GM21423 (cell line): Measurements from ENCODE around the gene NPR2.

Experiments
- ATAC-seq: cut with Tn5 transposase; IDR thresholded peaks from one replicate; pipeline ENCODE4 v1.9.1; 2021; ENCODE audit warnings: mild to moderate bottlenecking, moderate library complexity; ENCODE audit not compliant: unreplicated experiment

NPR2 gene

DNA sequence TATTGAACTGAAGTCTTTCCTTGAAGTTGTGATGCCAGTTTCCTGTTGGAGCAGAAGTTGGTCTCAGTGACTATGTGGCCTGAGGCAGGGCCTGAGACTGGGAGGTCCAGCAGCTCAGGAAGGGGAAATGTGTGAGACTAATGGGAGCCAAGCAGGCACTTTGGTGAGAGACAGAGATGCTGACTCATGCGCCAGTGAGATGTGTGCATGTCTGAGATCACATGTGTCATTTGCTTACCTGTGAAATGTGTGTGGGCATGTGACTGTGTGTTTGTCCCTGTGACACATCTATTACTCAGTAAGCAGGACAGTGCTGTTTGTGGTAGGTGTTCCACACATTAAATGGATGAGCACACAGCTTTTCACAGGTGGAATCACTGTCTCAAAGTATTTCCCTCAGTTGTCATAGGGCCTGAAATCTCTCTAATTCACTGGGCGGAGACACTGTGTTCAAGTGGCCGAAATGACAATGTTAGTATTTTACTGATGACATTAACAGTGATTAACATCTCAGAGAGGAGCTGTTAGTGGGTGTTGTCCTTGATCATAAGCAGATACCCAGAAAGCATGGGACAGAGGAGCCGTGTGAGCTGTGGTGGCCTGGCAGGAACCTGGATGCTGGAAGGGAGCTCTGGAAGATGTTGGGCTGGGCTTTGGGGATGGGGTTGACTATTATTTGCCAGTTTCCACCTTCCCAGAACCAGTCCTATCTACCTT is 7.4 kb downstream of the NPR2 start:
- ATAC-seq = no peak

DNA sequence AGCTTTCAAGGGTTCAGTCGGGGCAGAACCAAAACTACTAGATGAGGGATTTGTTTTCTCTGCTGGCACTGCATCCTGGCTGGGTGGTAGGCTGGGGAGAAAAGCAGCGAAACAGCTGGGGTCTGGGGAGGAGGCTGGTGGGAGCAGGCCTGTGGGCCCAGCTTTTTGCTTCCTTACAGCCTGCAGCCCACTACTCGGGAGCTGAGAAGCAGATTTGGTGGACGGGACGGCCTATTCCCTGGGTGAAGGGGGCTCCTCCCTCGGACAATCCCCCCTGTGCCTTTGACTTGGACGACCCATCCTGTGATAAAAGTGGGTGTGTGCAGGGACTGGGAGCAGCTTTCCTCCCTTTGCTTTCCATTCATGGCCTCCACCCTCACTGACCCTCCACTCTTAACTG is 9.1 kb downstream of the NPR2 start:
- ATAC-seq = no peak

DNA sequence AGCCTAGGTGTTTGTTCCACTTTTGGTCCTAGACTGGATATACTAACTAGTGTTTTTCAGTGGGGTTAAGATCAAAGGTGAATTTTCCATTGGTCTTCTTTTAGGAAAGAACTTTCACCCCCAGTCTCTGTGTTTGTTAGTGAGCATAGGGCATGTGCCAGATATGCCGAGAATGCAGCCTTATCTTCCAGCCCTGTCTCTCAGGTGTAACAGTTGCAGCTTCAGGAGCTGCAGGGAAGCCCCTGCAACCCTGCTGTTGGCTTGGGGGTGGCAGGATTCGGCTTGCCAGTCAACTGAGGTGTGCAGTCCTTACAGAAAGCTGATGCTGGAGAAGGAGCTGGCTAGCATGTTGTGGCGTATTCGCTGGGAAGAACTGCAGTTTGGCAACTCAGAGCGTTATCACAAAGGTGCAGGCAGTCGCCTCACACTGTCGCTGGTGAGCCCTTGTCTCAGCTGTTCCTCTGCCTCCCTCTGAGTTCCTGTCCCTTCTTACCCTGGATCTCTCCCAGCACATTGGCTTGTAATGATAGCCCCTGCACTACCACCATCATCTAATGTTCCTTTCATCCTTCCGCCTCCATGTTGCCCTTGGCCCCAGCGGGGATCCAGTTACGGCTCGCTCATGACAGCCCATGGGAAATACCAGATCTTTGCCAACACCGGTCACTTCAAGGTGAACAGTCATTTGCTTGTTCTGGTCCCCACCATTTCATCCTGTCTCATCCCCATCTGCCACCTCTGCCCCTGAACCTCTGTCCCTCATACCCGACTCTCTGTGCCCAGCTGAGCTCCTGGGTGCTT is 10.1 kb downstream of the NPR2 start:
- ATAC-seq = no peak

DNA sequence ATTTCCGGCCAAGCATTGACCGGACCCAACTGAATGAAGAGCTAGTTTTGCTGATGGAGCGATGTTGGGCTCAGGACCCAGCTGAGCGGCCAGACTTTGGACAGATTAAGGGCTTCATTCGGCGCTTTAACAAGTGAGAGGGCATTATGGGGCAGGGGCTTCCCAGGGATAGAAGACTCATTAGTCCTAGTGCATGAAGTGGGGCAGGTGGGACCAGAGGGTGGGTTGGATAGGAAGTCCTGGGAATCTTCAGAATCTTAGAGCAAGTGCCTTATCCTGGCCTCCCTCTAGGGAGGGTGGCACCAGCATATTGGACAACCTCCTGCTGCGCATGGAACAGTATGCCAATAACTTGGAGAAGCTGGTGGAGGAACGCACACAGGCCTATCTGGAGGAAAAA is 14.7 kb downstream of the NPR2 start:
- no peak for ATAC-seq

DNA sequence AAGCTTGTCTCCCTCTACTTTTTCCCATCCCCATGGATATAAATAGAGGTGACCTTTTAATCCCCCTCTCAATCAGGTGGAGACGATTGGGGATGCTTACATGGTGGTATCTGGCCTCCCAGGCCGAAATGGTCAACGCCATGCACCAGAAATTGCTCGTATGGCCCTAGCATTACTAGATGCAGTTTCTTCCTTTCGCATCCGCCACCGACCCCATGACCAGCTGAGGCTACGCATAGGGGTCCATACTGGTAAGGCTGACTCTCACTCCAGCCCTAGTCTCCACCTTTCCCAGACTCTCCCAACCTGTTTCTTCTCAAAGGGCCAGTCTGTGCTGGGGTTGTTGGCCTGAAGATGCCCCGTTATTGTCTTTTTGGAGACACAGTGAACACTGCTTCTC is 17.0 kb downstream of the NPR2 start:
- ATAC-seq = no peak

DNA sequence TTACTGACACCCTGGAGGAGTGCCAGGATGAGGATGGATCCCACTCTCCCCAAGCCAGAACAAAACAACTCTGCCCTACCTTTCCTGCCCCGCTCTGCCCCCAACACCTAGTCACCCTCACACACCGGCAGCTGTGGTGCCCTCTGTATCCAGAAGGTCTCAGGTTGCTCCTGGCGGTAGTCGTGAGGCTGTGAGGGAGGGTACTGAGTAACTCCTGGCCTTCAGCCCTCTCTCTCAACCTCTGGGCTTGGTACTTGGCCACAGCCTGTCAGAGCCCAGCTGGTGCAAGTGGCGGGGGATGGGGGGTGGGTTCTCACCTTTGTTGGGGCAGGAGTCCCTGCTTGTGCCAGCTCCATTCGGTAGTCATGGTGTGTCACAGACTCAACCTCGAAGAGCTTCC is 18.7 kb downstream of the NPR2 start:
- ATAC-seq = no peak

DNA sequence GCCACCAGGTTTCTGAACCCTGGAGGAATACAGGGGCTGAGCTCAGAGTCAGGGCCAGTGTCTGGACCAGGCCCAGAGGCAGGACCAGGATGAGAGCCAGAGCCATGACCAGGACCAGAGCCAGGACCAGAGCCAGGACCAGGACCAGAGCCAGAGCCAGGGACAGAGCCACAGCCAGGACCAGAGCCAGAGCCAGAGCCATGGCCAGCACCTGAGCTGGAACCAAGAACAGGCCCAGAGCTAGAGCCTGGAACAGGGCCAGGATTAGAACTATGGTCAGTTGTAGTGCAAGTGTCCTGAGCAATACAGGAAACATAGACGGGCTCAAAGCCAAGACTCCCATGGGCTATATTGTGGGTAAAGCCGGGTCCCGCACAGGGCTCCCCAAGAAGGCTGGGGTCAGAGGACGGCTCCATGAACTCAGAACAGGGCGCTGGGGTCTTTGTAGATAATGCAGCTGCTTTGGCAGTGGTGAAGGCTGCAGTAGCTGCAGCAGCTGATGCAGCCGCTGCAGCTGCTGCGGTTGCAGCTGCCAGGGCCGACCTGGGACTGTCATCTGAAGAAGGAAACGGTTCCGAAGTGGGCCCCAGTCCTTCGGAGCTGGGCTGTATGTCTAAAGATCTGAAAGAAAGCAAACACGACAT is 20.1 kb downstream of the NPR2 start:
- ATAC-seq = no peak

DNA sequence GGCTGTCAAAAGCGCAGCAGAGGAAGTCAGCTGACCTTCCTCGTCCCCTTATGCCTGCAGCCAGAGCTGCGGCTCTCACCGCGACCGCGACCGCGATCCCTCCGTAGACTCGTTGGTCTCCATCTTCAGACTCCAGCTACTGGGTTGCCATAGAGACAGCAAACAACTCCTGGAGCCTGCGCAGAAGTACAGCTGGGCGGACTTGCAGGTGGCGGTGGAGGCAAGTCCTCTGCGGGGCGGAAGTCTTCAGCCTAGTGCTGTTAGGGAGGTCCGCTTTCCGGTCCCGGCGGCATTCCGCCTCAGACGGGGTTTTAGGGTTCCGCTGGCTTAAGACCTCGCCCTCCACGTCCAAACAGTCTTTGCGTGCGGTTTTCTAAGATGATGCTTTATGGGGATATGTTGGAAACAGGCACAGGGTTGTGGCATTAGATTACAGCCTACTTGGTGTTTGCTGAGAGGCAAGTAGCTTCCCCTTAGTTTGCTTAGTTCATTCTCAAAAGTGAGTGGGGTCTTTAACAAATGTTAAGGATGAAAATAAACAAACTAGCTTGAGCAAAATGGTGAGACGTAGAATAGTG is 20.7 kb downstream of the NPR2 start, which contains the start of gene SPAG8:
TSS of gene SPAG8 (minus strand) at position 238 of the 578 bp plus-strand sequence. CDS start at position 123, 115 bp downstream.
- ATAC-seq = peak; percentile 67

DNA sequence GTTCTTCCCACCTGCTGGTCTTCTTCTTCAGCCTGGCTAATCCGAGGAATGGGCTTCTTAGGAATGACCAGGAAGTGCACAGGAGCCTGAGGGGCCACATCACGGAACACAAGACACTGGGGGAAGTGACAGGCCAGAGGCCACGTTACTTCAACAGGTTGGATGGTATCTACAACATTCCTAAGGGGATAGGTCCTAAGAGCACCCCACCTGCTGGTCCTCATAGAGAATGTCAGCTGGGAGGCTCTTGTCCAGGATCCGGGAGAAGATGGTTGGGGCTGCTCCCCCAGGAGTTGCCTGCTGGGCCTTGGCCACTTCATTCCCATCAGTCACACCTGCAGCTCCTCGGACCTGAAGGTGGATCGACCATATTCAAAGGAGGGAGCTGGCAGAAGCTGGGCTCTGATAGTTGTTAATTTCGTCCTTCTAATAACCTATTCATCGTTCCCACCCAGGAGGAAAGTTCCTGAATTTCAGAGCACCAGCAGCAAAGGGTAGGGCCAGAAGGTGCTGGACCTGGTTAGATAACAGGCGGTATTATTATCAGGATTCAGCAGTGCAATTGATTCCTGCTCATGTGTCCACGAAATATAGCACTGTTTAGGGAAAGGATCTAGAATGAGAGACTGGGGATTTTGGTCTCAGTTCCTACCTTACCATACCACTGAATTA is 22.2 kb downstream of the NPR2 start:
- no peak for ATAC-seq

DNA sequence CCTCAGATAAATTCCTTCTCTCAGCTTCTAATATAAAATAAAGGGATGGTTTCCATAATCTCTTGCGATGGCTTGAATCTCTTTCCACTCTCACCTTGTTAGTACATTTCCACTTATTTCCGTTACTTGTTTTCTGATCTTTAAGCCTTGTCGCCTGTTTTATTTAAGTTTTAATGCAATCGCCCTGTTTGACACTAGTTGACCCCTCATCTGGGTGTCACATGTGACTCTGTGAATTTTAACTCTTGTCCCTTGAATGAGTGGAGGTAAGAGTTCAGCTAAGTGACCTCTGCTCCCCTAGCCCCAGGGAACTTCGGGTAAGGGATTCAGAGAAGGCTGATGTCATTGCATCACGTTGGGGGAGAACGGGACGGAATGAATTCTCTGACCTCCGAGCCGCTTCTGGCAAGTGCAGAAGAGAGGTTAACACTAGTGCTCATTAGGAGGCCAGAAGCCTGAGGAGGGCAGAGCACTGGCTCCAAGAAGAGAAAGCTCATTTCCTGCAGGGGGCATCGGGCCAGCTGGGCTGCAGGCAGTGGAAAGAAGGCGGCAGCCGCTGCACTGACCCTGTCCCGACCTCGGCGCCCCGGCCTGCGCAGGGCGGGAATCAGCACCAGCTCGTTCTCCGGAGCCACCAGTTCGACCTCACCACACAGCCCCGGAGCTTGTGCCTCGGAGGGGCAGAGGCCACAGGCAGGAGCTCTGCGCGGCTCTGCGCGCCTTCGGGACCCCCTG is 22.9 kb downstream of the NPR2 start:
- ATAC-seq = peak; percentile 19

DNA sequence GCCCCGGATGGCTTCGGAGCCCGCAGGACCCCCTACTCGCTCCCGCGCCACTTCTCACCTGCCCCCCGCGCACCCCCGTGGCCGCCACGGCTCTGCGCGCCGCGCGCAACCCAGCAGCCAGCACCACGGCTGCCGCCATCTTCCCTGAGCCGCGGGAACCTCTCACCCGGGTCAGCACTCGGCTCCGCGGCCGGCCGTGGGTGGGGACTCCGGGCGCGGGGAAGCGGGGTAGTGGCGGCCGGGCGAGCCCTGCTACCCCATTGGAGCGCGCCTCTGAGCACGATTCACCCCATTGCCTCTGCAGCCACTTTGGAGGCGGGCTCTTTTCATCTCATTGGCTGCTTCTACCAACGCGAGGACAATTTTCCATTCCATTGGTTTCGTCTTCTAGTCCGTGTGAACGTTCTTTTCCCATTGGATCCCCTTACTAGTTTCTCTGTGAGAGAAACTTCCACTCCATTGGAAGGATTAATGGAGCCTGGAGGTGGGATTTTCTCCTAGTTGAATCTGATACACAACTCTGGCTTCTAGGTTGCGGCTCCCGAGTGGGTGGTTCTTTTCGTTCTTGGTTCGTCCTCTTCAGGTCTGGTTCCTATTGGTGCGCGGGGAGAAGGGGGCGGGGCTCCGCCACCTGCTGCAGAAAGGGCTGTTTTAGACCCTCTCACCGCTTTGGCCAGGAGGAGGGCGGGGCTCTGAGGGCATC is 23.6 kb downstream of the NPR2 start, which contains the start of gene HINT2:
TSS of gene HINT2 (minus strand) at position 202 of the 703 bp plus-strand sequence. CDS start at position 139, 63 bp downstream.
- peak; percentile 66 for ATAC-seq

DNA sequence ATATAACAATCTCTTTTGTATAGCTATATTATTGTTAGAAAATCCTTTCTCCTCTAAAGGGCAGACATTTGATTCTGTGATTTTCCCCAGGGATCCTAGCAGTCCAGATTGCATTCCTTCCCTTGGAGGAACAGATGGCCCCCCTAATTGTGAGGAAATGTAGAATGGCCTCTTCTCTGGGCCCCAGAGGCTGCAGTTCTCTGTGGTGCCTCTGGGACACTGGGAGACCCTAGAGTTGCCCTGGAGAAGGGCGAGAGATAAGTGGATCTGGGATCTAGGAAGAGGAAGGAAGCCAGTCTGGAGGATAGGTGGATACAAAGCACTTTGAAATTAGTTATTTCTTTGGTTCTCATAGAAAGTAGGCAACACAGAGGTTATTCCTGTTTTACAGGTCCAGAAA is 25.3 kb downstream of the NPR2 start:
- no peak for ATAC-seq

DNA sequence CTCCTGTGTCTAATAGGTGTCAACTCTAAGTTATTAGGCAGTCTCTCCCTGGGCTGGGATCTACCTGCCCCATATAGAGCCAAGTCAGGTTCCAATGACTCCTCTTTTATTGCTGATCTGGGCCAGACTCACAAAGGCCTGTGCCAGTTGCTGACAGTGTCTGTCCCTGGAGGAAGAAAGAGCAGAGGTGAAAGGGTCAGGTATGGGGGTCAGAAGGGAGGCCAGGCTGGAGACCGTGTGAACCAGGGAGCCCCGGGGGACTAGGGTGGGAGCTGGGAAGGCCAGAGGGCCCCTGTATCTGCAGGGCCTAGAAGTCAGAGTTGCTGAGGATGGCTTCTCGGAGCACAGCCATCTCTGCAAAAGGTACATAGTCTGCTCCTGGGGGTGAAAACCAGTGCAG is 26.9 kb downstream of the NPR2 start:
- ATAC-seq = no peak

DNA sequence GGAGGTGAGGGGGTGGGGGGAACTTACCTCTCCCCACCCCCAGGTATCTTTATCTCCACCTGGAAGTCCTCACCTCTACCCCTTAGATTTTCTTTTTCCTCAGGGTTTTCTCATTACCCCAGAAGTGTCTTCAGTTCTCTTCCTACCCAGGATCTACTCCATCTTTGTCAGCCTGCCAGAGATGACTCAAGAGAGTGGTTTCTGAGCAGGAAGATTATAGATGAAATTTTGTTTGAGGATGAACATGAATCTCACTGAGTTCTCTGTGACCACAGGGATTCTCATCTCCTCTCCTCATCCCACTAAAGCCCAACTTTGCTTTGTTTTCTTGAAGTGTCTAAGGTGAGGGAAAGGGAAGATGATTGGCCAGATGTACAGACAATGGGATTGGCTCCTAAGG is 28.7 kb downstream of the NPR2 start:
- ATAC-seq = no peak

DNA sequence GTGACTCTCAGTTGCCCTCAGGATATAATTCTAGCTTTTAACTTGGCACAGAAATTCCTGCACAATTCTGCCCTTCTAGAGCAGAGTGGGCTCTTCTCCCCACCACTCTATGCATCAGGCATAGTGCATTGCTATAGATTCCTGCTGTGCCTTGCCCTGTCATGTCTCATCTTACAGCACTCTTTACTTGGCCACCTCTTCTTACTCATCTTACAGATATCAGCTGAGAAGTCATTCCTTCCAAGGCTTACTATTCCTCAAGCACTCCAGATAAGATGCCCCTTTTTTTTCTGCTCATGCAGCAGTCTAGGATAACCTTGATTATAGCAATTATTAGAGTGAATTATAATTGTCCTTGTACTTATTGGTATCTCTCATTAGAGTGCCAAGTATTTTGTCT is 31.5 kb downstream of the NPR2 start:
- ATAC-seq = no peak

DNA sequence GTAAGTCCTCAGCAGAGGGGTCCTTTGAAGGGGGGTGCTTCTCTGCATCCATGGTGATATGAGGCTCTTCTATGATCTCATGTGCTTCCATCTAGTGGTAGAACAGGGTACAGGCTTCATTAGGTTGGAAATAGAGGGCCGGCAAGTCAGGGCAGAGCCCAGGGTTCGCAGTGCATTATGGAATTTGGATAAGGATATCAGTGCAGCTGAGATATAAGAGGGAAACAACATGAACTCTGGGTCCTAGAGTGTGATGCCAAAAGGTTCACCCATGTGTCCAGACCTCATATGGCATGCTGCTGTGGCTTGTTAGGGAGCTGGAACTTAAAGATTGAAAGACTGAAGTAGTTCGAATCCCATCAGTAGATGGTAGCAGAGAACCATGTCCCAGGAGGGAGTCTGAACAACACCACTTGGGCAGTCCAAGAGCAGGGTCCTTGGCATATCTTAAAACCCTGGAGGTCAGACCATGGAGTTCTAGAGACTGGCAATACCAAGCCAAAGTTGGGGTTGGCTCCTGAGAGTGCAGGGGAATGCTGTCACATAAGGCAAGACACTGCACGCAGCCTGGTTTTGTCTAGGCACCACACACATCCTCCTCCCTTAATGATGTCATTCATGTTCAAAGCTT is 34.8 kb downstream of the NPR2 start:
- no peak for ATAC-seq

DNA sequence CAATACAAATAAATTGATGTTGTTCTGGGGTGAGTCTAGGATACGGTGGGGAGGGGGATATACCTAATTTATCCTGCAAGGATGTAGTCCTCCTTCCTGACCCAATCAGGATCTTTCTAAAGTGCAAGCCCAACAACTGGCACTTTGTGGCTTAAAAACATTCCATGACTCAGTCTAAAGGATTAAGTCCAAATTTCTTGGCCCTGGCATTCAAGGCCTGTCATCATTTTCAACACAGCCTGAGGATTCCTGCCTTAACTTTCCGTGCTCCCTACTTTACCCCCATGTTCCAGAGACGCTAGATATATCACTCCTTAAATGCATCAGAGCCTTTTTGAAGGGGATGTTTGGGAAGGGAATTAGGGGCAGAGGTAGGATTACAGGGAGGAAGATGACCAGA is 36.1 kb downstream of the NPR2 start:
- ATAC-seq = no peak

DNA sequence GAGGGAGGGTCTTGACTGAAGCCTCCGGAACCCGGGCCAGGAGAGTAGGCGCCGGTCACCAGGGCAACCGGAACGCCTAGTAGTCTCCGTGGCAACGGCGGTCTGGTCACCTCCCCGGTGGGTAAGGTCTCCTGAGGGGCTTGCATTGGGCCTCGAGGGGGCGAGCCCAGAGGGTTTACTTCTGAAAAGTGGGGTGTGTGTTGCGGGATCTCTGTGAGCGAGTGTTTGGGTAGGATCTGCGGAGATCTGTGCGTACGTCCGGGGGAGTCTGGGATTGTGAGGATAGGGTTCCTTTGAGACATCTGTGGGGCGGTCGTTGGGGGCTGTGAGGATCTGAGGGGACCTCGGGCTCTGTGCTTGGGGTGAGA is 37.3 kb downstream of the NPR2 start, which contains the start of gene FAM221B:
TSS of gene FAM221B (minus strand) at position 17 of the 368 bp plus-strand sequence. CDS start 2,571 bp downstream, outside the sequence.
- ATAC-seq = peak; percentile 5
